Ammon's horn (tissue), 1 donor: ENCODE data around the gene TUBA4B.
"Not testable (repeated sequence)": the region's sequence is repeated elsewhere in the genome, so short reads cannot be mapped to it uniquely, and the experiment has no call there.

Experiments used
- DNase-seq: peaks from one replicate; pipeline ENCODE4 v3.0.0-alpha.2; 2016; ENCODE audit warnings: low spot score

The TUBA4B gene

GRCh38 chr2:219248845-219249202, 4.2 kb upstream of the TUBA4B start:
- DNase-seq, result no peak

DNA sequence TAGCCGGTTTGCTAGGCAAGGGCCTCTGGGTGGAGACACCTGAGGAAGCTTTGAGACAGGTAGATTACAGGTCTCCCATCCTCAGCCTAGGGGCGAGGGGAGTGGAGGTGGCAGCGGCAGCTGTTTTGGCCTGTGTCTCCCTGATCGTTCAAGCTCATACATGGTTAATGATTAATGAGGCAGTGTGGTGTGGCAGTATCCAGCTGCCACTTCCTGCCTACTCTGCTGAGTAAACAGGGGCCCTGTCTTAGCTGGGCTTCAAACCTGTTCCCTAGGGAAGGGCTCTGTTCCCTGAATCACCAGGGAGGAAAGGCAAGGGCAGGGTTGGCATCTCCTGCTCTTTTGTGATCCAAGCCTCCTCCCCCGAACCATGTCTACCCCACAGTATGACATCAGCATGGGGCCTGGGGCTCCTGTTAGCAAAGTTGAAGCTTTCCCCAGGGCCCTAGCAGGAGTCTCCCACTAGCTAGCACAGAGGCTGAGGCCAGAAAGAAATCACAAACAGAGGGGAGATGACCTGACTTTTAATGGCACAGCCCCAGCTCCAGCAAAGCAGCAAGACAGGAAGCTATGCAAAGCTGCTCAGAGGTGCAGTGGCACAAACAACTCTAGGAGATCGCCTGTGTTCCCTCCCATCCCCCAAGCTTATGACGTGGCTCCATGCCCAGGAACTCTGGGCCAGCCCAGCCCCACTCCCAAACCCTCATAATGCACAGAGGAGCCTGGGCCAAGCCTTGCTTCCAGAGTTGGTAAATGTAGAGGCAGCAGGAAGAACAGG, 3.7 kb upstream of the TUBA4B start:
- DNase-seq, result peak; percentile 75

GRCh38 chr2:219250049-219250781, 2.8 kb upstream of the TUBA4B start:
- no peak for DNase-seq

- no peak for DNase-seq
These were observed 1.4 kb upstream of the TUBA4B start for GRCh38 chr2:219251656-219252055.

GRCh38 chr2:219252084-219252483, 959 bp upstream of the TUBA4B start:
- DNase-seq, result no peak

- DNase-seq, result no peak
These were observed 508 bp upstream of the TUBA4B start for GRCh38 chr2:219252570-219252899.

DNA sequence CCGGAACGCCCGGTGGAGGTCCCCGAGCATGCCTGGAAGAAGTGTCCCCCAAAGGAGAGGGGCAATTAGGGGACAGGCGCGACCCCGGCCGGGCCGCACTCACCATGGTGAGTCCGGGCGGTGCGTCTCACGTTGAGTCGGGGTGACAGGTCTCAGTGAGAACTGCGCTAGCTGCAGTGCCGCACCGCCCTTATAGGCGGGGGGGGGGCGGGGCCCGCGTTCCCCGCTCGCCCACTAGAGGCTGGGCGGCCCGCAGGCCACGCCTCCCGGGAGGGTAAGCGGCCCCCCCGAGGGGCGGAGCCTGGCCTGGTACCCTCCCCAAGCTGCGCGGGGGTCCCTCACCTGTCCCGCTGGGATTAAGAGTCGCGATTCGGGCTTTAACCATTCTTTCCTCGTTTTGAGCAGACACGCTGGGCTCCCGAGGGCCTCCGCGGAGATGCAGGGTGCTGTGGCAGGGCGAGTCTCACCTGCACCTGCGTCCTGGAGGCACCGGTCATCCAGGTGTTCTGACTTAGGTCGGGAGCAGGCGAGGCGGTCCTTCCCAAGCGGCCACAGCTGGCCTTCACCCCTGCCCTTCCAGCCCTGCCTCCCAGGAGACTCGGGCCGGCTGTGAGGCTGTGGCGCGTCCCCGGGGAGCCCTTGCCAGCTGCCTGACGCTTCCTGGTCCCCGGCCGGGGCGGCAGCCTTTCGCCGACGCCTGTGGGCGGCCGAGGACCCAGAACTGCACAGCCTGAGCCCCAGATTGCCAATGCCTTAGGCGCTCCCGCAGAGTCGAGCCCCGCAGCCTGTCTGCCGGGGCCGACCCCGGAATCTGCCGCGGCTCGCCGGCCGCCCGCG, 928 bp downstream of the TUBA4B start, which contains the start of gene TUBA4A:
TUBA4A (minus strand) TSS at position 166 of the 837 bp plus-strand sequence; CDS start at position 106, 60 bp downstream.
- DNase-seq, result peak; percentile 89

DNA sequence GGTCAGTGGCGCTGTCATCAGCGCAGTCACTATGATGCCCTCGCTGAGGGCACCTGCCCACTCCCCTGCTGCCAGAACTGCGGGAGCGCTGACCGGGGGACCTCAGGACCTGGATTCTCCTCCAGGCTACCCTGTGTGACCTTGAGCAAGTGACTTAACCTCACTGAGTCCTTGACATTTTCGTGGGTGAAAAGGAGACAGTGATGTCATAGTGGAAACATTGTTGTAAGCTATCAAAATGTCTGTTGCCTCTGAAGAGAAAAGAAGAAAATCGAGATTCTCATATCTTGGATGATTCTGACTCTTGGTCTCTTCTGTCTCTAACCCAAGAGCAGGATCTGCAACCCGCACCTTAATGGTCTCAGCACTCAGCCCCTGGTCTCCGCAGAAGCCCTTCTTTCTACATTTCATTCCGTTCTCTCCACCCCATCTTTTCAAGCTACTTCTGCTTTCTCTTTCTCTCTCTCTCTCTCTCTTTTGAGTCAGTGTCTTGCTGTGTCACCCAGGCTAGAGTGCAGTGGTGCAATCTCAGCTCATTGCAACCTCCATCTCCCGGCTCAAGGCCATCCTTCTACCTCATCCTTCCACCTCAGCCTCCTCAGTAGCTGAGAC, 1.7 kb downstream of the TUBA4B start:
- no peak for DNase-seq

DNA sequence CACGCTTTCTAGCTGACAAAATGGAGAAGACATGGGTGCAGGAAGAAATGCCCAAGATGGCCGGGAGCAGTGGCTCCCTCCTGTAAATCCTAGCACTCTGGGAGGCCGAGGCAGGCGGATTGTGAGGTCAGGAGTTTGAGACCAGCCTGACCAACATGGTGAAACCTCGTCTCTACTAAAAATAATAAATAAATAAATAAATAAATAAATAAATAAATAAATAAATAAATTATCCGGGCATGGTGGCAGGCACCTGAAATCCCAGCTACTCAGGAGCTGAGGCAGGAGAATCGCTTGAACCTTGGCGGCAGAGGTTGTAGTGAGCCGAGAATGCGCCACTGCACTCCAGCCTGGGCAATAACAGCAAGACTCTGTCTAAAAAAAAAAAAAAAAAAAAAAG, 5.9 kb downstream of the TUBA4B start:
- DNase-seq, result not testable (repeated sequence)

DNA sequence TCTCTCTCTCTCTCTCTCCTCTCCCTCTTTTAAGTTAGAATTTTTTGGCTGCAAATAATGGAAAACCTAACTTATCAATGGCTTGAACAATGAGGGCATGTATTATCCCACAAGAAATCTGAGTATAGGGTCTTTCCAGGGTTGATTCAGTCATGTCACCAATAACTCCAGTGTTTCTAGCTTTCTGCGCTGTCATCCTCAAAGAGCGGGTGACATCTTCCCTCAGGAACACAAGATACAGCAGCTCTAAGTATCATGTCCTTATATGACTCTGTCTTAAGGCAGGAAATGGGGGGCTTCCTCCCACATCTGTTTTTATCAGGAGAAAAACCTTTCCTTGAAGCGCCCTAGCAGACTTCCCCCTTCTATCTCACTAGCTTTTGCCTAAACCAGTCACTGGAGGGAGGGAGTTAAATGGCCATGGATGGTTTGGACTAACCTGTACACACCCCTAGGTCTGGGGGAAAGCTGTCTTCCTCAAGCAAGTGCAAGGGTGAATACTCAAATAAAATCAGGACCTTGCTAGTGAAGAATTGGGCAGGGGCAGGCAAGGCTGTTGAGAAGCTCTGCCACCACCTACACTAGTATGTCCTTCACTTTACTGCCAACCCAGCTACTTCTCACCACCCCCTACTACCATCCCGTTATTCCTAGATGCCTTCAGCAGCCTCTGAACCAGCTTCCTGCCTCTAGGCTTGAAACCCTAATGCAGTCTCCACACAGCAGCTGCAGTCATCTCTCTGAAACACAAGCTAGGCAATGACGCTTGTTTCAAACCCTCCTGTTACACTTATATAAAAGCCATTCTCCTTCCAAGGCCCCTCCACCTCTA, 8.2 kb downstream of the TUBA4B start:
- no peak for DNase-seq

DNA sequence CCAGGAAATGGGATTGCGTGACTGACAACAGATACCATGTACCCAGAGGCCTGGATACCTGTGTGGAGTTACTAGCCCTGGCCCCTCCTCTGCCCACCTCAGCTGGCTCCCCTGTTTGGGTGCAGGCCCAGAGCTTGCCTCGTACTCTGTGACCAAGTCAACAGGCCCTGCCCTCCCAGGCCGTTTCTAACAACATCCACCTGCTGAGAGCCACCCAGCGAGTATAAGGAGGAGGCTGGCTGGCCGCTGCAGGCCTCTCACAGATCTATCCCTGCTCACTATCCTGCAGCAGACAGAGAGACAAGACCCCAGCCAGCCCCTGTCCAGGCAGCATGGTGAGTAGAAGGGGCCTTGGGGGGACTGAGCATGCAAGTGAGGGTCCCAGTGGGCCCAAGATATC, 13.2 kb downstream of the TUBA4B start:
- no peak for DNase-seq

- DNase-seq, result no peak
These were observed 13.8 kb downstream of the TUBA4B start for GRCh38 chr2:219266886-219267285.

DNA sequence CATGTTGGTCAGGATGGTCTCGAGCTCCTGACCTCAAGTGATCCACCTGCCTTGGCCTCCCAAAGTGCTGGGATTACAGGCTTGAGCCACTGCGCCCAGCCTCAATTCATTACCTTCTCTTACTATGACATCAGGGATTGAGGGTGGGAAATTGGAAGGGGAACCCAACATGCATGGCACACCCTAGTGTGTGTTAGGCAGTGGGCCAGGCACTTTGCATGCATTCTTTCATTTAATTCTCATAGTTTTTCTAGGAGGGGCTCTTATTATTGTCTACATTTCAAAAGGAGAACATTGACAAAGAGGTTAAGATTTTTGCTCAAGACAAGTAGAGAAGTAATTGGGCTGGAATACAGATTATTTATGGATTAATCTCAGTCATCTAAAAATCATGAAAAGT, 15.3 kb downstream of the TUBA4B start:
- DNase-seq, result no peak

- no peak for DNase-seq
These were observed 16.5 kb downstream of the TUBA4B start for GRCh38 chr2:219269362-219270054.

GRCh38 chr2:219270055-219270372, 17.0 kb downstream of the TUBA4B start:
- no peak for DNase-seq

DNA sequence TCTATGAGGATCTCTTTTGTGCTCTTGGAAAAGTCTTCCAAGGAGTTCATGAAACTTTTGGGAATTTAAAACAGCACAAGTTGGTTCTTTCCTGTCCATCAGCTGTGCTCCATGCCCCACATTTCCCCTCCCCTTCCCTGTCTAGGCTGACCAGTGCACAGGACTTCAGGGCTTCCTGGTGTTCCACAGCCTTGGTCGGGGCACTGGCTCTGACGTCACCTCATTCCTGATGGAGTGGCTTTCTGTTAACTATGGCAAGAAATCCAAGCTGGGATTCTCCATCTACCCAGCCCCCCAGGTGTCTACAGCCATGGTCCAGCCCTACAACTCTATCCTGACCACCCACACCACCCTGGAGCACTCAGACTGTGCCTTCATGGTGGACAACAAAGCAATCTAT, 18.0 kb downstream of the TUBA4B start:
- DNase-seq, result no peak

DNA sequence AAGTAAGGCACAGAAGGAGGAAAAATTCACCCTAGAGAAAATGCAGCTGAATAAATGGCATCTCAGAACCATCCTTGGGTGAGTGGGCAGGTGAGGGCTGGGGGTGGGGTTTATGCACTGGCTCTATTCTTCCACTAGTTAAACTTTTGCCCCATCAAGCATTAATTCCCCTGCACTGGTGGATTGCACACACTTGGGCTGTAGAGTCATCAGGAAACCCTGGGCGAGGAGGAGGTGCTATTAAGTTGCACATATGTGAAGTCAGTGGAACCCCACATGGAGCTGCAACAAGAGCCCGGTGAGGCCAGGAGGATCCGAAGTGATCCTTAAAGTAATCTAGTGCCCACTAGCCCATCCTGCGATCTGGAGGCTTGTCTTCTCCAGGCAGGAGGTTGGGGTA, 19.3 kb downstream of the TUBA4B start:
- DNase-seq, result no peak

DNA sequence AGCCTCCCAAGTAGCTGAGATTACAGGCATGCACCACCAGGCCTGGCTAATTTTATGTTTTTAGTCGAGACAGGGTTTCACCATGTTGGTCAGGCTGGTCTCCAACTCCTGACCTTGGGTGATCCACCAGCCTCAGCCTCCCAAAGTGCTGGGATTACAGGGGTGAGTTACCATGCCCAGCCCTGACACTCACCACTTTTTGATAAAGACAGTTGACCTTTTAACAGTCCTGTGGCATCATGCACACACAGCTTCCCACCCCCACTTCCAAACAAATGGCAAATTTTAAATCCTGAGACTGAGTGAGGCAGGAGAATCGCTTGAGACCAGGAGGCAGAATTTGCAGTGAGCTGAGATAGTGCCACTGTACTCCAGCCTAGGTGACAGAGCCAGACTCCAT, 20.0 kb downstream of the TUBA4B start:
- DNase-seq, result no peak

GRCh38 chr2:219273937-219274336, 20.9 kb downstream of the TUBA4B start:
- DNase-seq, result no peak

GRCh38 chr2:219274361-219274921, 21.4 kb downstream of the TUBA4B start:
- DNase-seq, result no peak
